Large intestine (tissue), 3 donors: Measurements from ENCODE around the gene OLIG1. TPM values are rescaled to one million over a fixed set of nuclear protein-coding genes. Genes with fewer than 3 reads are reported as not detected.

Source experiments
- DNase-seq, 2 donors: peaks; one replicate each; pipeline versions ENCODE4 v3.0.0 to v3.0.0-alpha.2; 2013
- H3K27ac ChIP-seq: one replicate; pipeline ENCODE4 v1.5.1; 2013; ENCODE audit warnings: low read length
- H3K27me3 ChIP-seq: 2 replicates; pipeline ENCODE4 v1.6.1; 2013; ENCODE audit warnings: low read length; ENCODE audit not compliant: control insufficient read depth, insufficient read depth
- H3K36me3 ChIP-seq: 2 replicates; pipeline ENCODE4 v1.6.1; 2013; ENCODE audit warnings: low read length; ENCODE audit not compliant: control insufficient read depth, insufficient read depth
- H3K4me1 ChIP-seq: one replicate; pipeline ENCODE4 v1.6.1; 2013; ENCODE audit warnings: low read length; ENCODE audit not compliant: control insufficient read depth, insufficient read depth
- H3K4me3 ChIP-seq: one replicate; pipeline ENCODE4 v1.5.1; 2013; ENCODE audit warnings: low read length
- H3K9me3 ChIP-seq: one replicate; pipeline ENCODE4 v1.6.1; 2013; ENCODE audit warnings: mild to moderate bottlenecking, low read depth, low read length, moderate library complexity; ENCODE audit not compliant: control insufficient read depth
- WGBS: methylation state at CpG from one replicate; pipeline ENCODE4 v1.1.5; 2013; ENCODE audit warnings: low lambda C conversion rate; ENCODE audit not compliant: insufficient coverage; 5-methylcytosine and 5-hydroxymethylcytosine counted together
- polyA plus RNA-seq: library from polyadenylated mRNA; unstranded; fragments of 120-200 nt; gene quantifications from one replicate; pipeline ENCODE4 v1.2.1, GENCODE V29; 2013

Gene OLIG1
- polyA plus RNA-seq, 1 donor = 0.01 TPM

- no peak overlapping the region for H3K4me3 ChIP-seq
- H3K27me3 ChIP-seq = peaks cover 95% of the 10 kb centered on the region
- H3K4me1 ChIP-seq = peaks cover 5% of the 10 kb centered on the region
- DNase-seq = no peak
- H3K27ac ChIP-seq = no peak overlapping the region
- H3K9me3 ChIP-seq = no peaks in the 10 kb centered on the region
- no CpG with 5 or more reads among the region's 4 CpGs for WGBS
- no peaks in the 10 kb centered on the region for H3K36me3 ChIP-seq
These were observed 3.7 kb downstream of the OLIG1 start for GRCh38 chr21:33073636-33074035.

DNA sequence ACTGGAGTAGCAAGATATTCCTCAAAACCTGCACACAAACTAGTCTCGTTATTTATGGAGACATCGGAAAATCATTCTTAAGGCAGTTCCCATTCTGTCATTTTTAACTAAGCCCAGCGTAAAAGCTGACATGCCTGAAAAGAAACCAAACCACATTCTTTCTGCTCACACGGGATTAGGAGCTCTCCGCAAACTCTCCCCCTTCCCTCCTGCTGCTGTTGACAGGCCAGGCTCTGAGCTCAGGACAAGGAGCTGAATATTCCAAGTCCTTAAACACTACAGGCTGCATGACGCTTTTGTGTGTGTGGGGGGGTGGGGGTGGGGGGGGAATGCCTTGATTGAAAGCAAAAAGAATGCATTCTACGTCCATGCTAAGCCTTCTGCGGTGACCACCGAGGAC lies 5.2 kb downstream of the OLIG1 start:
- Histone ChIP-seq H3K9me3 (no peaks in the 10 kb centered on the region), H3K27ac (no peak overlapping the region), H3K4me3 (no peak overlapping the region), H3K4me1 (peaks cover 5% of the 10 kb centered on the region), H3K36me3 (no peaks in the 10 kb centered on the region), H3K27me3 (peaks cover 85% of the 10 kb centered on the region)
- no CpG with 5 or more reads among the region's 9 CpGs for WGBS
- DNase-seq = no peak

GRCh38 chr21:33075596-33076195 lies 5.8 kb downstream of the OLIG1 start:
- DNase-seq = no peak
- Histone ChIP-seq H3K9me3 (no peaks in the 10 kb centered on the region), H3K27ac (no peak overlapping the region), H3K4me3 (no peak overlapping the region), H3K36me3 (no peaks in the 10 kb centered on the region), H3K27me3 (peaks cover 84% of the 10 kb centered on the region), H3K4me1 (peaks cover 5% of the 10 kb centered on the region)
- no CpG with 5 or more reads among the region's 11 CpGs for WGBS

DNA sequence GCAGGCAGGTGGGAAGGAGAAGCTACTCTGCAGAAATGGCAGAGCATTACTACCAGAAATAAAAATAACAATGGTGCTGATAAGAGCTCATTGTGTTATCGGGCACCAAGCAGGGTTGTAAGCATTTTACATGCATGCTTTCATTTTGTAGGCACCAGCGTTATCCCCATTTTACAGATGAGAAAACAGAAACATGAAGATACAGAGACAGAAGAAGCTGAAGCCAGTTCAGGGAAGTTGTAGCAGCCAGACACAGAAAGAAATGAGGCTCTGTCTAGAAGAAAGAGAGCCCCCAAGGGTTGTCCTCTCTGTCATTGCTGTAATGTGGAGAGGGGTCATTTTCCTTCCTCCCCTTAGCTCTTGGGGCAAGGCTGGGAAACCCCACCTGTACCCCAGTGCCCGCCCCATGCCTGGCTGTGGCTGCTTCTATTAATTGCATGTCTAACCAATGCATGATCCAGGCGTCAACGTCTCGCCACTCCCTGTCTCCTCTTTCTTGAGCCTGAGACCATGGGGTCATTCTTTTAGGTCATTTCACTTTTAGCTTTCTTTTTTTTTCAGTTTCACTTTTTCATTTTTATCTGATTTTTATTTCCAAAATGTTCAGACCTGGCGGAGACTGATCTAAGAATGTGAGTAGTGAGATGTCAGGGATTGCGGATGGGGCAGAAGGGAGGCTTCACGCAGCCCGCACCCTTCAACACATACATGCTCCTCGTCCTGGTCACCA lies 6.8 kb downstream of the OLIG1 start:
- no peak overlapping the region for H3K27ac ChIP-seq
- H3K9me3 ChIP-seq = no peaks in the 10 kb centered on the region
- WGBS = 76% methylated on average over 5 of the region's 11 CpGs
- H3K36me3 ChIP-seq = no peaks in the 10 kb centered on the region
- peaks cover 74% of the 10 kb centered on the region for H3K27me3 ChIP-seq
- H3K4me1 ChIP-seq = no peaks in the 10 kb centered on the region
- DNase-seq = no peak
- no peak overlapping the region for H3K4me3 ChIP-seq

DNA sequence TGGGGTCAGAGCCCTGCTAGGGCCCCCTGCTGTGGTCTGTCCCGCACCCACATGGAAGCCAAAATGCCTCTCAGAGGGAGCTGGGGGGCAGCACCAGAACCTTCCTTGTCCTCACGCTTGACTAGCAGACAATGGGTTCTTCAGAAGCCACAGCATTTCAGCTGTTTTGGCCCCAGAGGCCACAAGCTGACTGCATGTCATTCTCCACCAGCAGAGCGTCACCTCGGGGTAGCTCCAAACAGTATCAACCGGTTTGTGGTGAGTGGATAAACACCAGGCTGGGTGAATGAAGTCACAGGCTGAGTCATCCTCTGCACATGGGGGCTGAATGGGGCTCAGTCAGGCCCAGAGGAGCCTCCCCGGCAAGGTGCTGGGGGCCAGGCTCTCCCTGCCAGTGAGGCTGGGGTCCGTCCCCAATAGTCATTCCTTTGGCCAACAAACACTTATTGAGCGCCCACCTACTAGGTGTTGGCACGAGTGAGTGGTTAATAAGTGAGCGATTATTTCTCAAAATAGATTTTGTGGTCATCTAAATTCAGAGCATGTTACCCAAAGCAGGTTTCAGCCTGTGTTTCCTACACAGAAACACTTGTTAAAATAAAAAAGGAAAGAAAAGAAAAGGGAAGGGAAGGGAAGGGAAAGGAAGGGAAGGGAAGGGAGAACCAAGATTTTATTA lies 9.1 kb downstream of the OLIG1 start:
- H3K4me3 ChIP-seq = no peak overlapping the region
- WGBS = 100% methylated on average over 1 of the region's 10 CpGs
- H3K27ac ChIP-seq = no peak overlapping the region

DNA sequence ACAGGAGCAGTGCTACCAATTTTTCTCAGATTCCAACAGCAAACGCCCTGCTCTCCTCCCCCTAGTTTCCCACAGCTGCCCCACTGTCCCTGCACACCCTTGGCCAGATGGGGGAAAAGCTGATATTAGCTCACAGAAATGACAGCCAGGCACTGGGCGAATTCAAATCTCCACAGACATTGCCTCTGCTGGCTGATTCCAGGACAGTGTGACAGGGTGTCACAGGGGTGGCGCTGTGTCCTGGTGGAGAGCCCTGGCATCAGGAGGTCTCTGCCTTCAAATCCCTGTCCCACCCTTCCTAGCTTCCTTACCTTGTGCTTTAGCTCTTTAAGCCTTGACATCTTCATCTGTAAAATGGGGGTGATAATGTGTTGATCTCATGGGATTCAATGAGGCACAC lies 10.4 kb downstream of the OLIG1 start:
- H3K9me3 ChIP-seq = no peaks in the 10 kb centered on the region
- no peaks in the 10 kb centered on the region for H3K4me1 ChIP-seq
- peaks cover 41% of the 10 kb centered on the region for H3K27me3 ChIP-seq
- no peak overlapping the region for H3K27ac ChIP-seq
- H3K4me3 ChIP-seq = no peak overlapping the region
- no peaks in the 10 kb centered on the region for H3K36me3 ChIP-seq
- WGBS = no CpG with 5 or more reads among the region's 3 CpGs
- DNase-seq = no peak

More for the DNA sequence above, 9.1 kb downstream of the OLIG1 start:
- no peaks in the 10 kb centered on the region for H3K4me1 ChIP-seq
- H3K27me3 ChIP-seq = peaks cover 52% of the 10 kb centered on the region
- no peaks in the 10 kb centered on the region for H3K36me3 ChIP-seq
- H3K9me3 ChIP-seq = no peaks in the 10 kb centered on the region
- no peak for DNase-seq

GRCh38 chr21:33080776-33081175 lies 10.8 kb downstream of the OLIG1 start:
- H3K27me3 ChIP-seq = peaks cover 37% of the 10 kb centered on the region
- H3K36me3 ChIP-seq = no peaks in the 10 kb centered on the region
- DNase-seq = no peak
- H3K4me3 ChIP-seq = no peak overlapping the region
- H3K9me3 ChIP-seq = no peaks in the 10 kb centered on the region
- no CpG with 5 or more reads among the region's 3 CpGs for WGBS
- no peak overlapping the region for H3K27ac ChIP-seq
- H3K4me1 ChIP-seq = no peaks in the 10 kb centered on the region

DNA sequence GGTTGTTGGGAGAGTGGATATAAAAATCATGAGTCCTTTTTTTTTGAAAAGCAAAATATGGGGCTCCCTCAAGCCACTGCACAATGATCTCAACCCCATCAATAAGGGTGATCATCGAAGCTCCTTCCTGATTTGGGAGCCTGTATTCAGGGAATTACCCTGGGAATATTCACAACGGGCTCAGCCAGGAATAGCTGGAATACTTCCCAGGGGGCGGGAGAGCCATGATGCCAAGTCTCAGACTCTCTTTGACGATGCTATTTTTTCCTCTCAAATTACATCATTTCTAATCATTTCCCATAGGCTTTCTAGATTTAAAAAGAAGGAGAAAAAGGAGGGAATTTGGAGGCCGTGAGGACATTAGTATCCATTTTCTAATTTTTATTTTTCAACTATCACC lies 18.4 kb downstream of the OLIG1 start:
- no peaks in the 10 kb centered on the region for H3K36me3 ChIP-seq
- no peaks in the 10 kb centered on the region for H3K9me3 ChIP-seq
- peaks cover 11% of the 10 kb centered on the region for H3K27me3 ChIP-seq
- no peaks in the 10 kb centered on the region for H3K4me1 ChIP-seq
- DNase-seq = no peak
- no peak overlapping the region for H3K27ac ChIP-seq
- H3K4me3 ChIP-seq = no peak overlapping the region
- 83% methylated on average over 1 of the region's 5 CpGs for WGBS

- H3K36me3 ChIP-seq = no peaks in the 10 kb centered on the region
- H3K27me3 ChIP-seq = peaks cover 9% of the 10 kb centered on the region
- 90% methylated on average over 2 of the region's 4 CpGs for WGBS
- no peak for DNase-seq
- no peak overlapping the region for H3K27ac ChIP-seq
- H3K4me3 ChIP-seq = no peak overlapping the region
- no peaks in the 10 kb centered on the region for H3K4me1 ChIP-seq
- H3K9me3 ChIP-seq = no peaks in the 10 kb centered on the region
These were observed 19.6 kb downstream of the OLIG1 start for GRCh38 chr21:33089395-33090119.

DNA sequence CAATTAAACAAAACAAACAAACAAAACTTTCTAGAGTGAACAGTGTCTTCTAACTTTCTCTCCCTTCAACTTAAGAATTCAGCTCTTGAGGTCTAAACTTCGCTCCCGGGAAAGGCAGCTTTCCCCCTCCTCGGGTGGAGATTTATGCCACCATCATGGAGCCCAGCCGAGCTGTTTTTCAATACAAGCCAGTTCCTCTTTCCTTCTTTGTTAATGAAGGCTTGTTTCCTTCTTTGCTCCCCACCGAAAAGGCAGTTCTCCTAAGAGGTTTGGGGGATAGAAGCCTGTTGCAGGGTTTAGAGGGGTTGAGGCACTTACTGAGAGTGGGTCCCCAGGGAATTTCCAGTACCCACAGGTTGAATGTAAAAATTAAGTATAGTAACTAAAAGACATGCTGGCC lies 26.5 kb downstream of the OLIG1 start:
- Histone ChIP-seq H3K9me3 (no peaks in the 10 kb centered on the region), H3K27ac (no peak overlapping the region), H3K36me3 (no peaks in the 10 kb centered on the region), H3K4me1 (no peaks in the 10 kb centered on the region), H3K4me3 (no peak overlapping the region), H3K27me3 (peaks cover 23% of the 10 kb centered on the region)
- no peak for DNase-seq
- no CpG with 5 or more reads among the region's 5 CpGs for WGBS
